HAP-1 (cell line): ENCODE measurements around the gene PGF.

Source experiments
- DNase-seq, 2 experiments: peaks; one replicate each; pipeline ENCODE4 v3.0.0-alpha.2; 2016 to 2020; ENCODE audit warnings: low spot score in 2 of 2
- H3K27me3 ChIP-seq: fragments of 250-450 bp; sonication (Bioruptor Pico); 2 replicates; pipeline ENCODE4 v1.5.1; 2020; ENCODE audit warnings: low read depth, mild to moderate bottlenecking, moderate library complexity
- H3K36me3 ChIP-seq: fragments of 250-450 bp; sonication (Bioruptor Pico); replicated peaks from 2 replicates; pipeline ENCODE4 v1.5.1; 2020; ENCODE audit warnings: mild to moderate bottlenecking
- H3K4me1 ChIP-seq: fragments of 250-450 bp; sonication (Bioruptor Pico); 2 replicates; pipeline ENCODE4 v1.5.1; 2020; ENCODE audit warnings: mild to moderate bottlenecking
- H3K4me3 ChIP-seq: fragments of 250-450 bp; sonication (Bioruptor Pico); 2 replicates; pipeline ENCODE4 v1.5.1; 2020; ENCODE audit warnings: mild to moderate bottlenecking, moderate library complexity
- H3K9me3 ChIP-seq: fragments of 250-450 bp; sonication (Bioruptor Pico); 2 replicates; pipeline ENCODE4 v1.5.1; 2020; ENCODE audit warnings: mild to moderate bottlenecking, moderate library complexity
- in situ Hi-C: fragments of 300-500 bp; cut with MboI; formaldehyde crosslinking; loops from 3 replicates; pipeline ENCODE4 v1.14.3; 2020; ENCODE audit warnings: low sequenced_read_pairs, inconsistent platforms, mixed read lengths

The PGF gene

GRCh38 chr14:74910556-74910955, 44.8 kb downstream of the PGF start:
- in situ Hi-C loops = no loop called here
- no peaks in the 10 kb centered on the region for H3K9me3 ChIP-seq
- DNase-seq = no peak

GRCh38 chr14:74909911-74910310, 45.5 kb downstream of the PGF start:
- Histone ChIP-seq H3K4me3 (no peak overlapping the region), H3K27me3 (no peaks in the 10 kb centered on the region), H3K9me3 (no peaks in the 10 kb centered on the region), H3K4me1 (no peaks in the 10 kb centered on the region), H3K36me3 (peaks cover 15% of the 10 kb centered on the region)
- no peak for DNase-seq
- in situ Hi-C loops = no loop called here

More at GRCh38 chr14:74910556-74910955, 44.8 kb downstream of the PGF start:
- Histone ChIP-seq H3K4me3 (no peak overlapping the region), H3K4me1 (no peaks in the 10 kb centered on the region), H3K36me3 (peaks cover 10% of the 10 kb centered on the region), H3K27me3 (no peaks in the 10 kb centered on the region)

GRCh38 chr14:74909501-74909900, 45.9 kb downstream of the PGF start:
- in situ Hi-C loops = no loop called here

GRCh38 chr14:74908861-74909341, 46.5 kb downstream of the PGF start:
- peaks cover 23% of the 10 kb centered on the region for H3K36me3 ChIP-seq
- no peaks in the 10 kb centered on the region for H3K9me3 ChIP-seq
- no peak overlapping the region for H3K4me3 ChIP-seq
- DNase-seq = no peak
- no peaks in the 10 kb centered on the region for H3K4me1 ChIP-seq
- in situ Hi-C loops = no loop called here
- no peaks in the 10 kb centered on the region for H3K27me3 ChIP-seq

More at GRCh38 chr14:74909501-74909900, 45.9 kb downstream of the PGF start:
- Histone ChIP-seq H3K4me3 (no peak overlapping the region), H3K9me3 (no peaks in the 10 kb centered on the region), H3K4me1 (no peaks in the 10 kb centered on the region), H3K36me3 (peaks cover 19% of the 10 kb centered on the region), H3K27me3 (no peaks in the 10 kb centered on the region)
- no peak for DNase-seq

GRCh38 chr14:74907744-74908143, 47.7 kb downstream of the PGF start:
- Histone ChIP-seq H3K9me3 (no peaks in the 10 kb centered on the region), H3K4me3 (no peak overlapping the region), H3K4me1 (no peaks in the 10 kb centered on the region), H3K27me3 (no peaks in the 10 kb centered on the region), H3K36me3 (peaks cover 29% of the 10 kb centered on the region)
- no peak for DNase-seq
- in situ Hi-C loops = no loop called here

GRCh38 chr14:74906925-74907521, 48.4 kb downstream of the PGF start:
- no peak for DNase-seq
- no peaks in the 10 kb centered on the region for H3K9me3 ChIP-seq
- no peaks in the 10 kb centered on the region for H3K4me1 ChIP-seq
- no peaks in the 10 kb centered on the region for H3K27me3 ChIP-seq
- H3K36me3 ChIP-seq = peaks cover 36% of the 10 kb centered on the region
- in situ Hi-C loops = no loop called here
- H3K4me3 ChIP-seq = no peak overlapping the region

- H3K27me3 ChIP-seq = no peaks in the 10 kb centered on the region
- no peaks in the 10 kb centered on the region for H3K4me1 ChIP-seq
- no peak overlapping the region for H3K4me3 ChIP-seq
- no peaks in the 10 kb centered on the region for H3K9me3 ChIP-seq
- in situ Hi-C loops = no loop called here
- H3K36me3 ChIP-seq = peaks cover 49% of the 10 kb centered on the region
- peak; percentile 41 to 83 for DNase-seq
Measured at GRCh38 chr14:74905595-74906142, 49.7 kb downstream of the PGF start.

GRCh38 chr14:74904635-74905503, 50.5 kb downstream of the PGF start:
- no peak for DNase-seq
- Histone ChIP-seq H3K4me3 (no peak overlapping the region), H3K4me1 (no peaks in the 10 kb centered on the region), H3K36me3 (peaks cover 57% of the 10 kb centered on the region), H3K9me3 (no peaks in the 10 kb centered on the region), H3K27me3 (no peaks in the 10 kb centered on the region)
- in situ Hi-C loops = no loop called here

GRCh38 chr14:74902941-74903705, 52.3 kb downstream of the PGF start:
- Histone ChIP-seq H3K9me3 (no peaks in the 10 kb centered on the region), H3K36me3 (peaks cover 75% of the 10 kb centered on the region), H3K4me1 (no peaks in the 10 kb centered on the region), H3K4me3 (no peak overlapping the region), H3K27me3 (no peaks in the 10 kb centered on the region)
- in situ Hi-C loops = no loop called here
- no peak for DNase-seq

- Histone ChIP-seq H3K27me3 (no peaks in the 10 kb centered on the region), H3K4me1 (no peaks in the 10 kb centered on the region), H3K4me3 (no peak overlapping the region), H3K36me3 (peaks cover 96% of the 10 kb centered on the region), H3K9me3 (no peaks in the 10 kb centered on the region)
- no peak for DNase-seq
- in situ Hi-C loops = no loop called here
Measured at GRCh38 chr14:74898694-74899093, 56.7 kb downstream of the PGF start.

GRCh38 chr14:74898083-74898482, 57.3 kb downstream of the PGF start:
- H3K9me3 ChIP-seq = no peaks in the 10 kb centered on the region
- no peaks in the 10 kb centered on the region for H3K27me3 ChIP-seq
- in situ Hi-C loops = no loop called here
- no peaks in the 10 kb centered on the region for H3K4me1 ChIP-seq
- no peak for DNase-seq
- peaks cover 100% of the 10 kb centered on the region for H3K36me3 ChIP-seq
- H3K4me3 ChIP-seq = no peak overlapping the region

GRCh38 chr14:74897642-74898041, 57.8 kb downstream of the PGF start:
- Histone ChIP-seq H3K9me3 (no peaks in the 10 kb centered on the region), H3K36me3 (peaks cover 100% of the 10 kb centered on the region), H3K27me3 (no peaks in the 10 kb centered on the region), H3K4me3 (no peak overlapping the region), H3K4me1 (no peaks in the 10 kb centered on the region)
- in situ Hi-C loops = no loop called here
- no peak for DNase-seq

- Histone ChIP-seq H3K36me3 (peaks cover 100% of the 10 kb centered on the region), H3K4me1 (no peaks in the 10 kb centered on the region), H3K27me3 (no peaks in the 10 kb centered on the region), H3K4me3 (no peak overlapping the region), H3K9me3 (no peaks in the 10 kb centered on the region)
- no peak for DNase-seq
- in situ Hi-C loops = no loop called here
Measured at GRCh38 chr14:74896400-74896799, 59.0 kb downstream of the PGF start.
